Erythroblast (primary cell): ENCODE results near the gene CLIC4.

Experiments used
- GATA1 ChIP-seq: IDR thresholded peaks from 2 replicates; pipeline ENCODE4 v1.6.1; 2011; ENCODE audit warnings: low read depth, mild to moderate bottlenecking, control low read depth, low read length, moderate library complexity
- POLR2A ChIP-seq: IDR thresholded peaks from 2 replicates; pipeline ENCODE4 v1.6.1; 2011; ENCODE audit warnings: mild to moderate bottlenecking, low read length

DNA sequence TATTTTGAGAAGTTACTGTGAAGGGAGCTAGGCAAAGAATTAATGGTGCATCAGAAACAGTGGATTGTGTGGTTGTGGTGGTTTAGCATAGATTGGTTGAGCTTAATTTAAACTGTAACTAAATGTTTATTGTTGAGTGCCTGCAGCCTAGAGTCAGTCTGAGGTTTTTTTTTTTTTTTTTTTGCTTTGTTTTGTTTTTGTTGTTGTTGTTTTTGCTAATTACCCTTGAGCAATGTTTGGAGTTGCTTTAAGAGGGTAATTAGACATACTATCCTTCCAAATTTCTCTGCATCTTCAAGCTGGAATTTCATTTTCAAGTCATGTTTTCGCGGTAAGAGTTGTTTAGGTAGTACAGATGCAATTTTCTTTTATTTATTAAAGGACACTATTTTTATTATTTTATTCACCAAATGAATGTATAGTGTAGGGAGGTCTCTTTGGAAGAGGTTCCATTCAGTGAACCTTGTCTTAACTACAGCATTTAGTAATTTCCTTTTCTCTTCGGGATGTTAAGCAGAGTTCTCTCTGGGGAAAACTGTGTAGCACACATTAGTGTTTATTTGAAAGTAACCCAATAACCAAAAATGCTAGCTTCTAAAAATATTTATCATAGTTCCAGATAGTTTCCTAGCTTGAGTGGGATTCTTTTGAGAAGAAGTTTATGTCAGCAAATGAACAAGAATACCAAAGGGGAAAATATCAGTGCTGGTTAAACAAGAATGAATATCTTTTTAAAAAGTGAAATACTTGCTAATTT is 82.3 kb downstream of the CLIC4 start:
- no peak for TF ChIP-seq POLR2A
- no peak for TF ChIP-seq GATA1
